Fibroblast of skin of abdomen (primary cell): ENCODE data around the gene ECPAS.
"Not testable (repeated sequence)": the region's sequence is repeated elsewhere in the genome, so short reads cannot be mapped to it uniquely, and the experiment has no call there.

ENCODE experiments used
- DNase-seq: peaks from one replicate; pipeline ENCODE4 v3.0.0-alpha.2; 2013

ECPAS gene

DNA sequence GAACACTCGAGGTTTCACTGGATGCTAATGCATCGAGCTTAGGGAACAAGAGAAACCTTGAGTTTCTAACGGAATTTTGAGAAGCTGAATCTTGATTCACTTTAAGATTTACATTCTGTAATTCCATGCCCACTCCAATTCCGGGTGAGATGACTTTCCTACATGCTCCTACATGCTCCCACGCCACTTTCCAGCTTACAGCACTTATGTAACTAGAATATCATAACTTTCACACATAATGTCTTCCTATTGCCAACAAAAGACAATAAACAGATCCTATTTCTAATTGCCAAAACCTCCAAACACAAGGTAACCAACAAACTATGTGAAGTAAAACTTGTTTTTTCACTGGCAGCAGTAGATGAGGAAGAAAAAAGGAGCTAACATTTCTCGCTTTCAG lies 72.9 kb downstream of the ECPAS start:
- no peak for DNase-seq

GRCh38 chr9:111407813-111408212 lies 76.4 kb downstream of the ECPAS start:
- no peak for DNase-seq

DNA sequence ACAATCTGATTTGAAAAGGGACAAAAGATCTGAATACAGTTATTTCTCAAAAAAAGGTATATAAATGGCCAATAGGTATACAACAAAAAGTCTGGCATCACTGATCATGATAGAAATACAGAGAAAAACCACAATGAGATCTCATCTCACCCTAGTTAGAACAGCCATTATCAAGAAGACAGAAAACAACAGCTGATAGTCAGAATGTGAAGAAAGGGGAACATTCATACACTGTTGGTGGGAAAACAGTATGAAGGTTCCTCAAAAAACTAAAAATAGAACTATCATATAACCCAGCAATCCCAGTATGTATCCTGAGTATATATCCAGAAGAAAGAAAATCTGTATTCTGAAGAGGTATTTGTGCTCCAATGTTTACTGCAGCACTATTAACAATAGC lies 78.5 kb downstream of the ECPAS start:
- DNase-seq, result no peak

DNA sequence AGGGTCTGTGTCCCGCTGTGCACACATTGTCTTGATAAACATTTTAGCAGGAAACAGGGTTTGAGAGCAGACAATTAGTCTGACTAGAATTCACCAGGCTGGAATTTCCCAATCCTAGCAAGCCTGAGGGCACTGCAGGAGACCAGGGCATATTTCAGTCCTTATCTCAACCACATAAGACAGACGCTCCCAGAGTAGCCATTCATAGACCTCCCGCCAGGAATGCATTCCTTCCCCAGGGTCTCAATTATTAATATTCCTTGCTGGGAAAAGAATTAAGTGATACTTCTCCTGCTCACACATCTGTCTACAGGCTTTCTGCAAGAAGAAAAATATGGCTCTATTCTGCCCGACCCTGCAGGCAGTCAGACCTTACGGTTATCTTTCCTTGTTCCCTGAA lies 82.7 kb downstream of the ECPAS start:
- DNase-seq, result not testable (repeated sequence)

DNA sequence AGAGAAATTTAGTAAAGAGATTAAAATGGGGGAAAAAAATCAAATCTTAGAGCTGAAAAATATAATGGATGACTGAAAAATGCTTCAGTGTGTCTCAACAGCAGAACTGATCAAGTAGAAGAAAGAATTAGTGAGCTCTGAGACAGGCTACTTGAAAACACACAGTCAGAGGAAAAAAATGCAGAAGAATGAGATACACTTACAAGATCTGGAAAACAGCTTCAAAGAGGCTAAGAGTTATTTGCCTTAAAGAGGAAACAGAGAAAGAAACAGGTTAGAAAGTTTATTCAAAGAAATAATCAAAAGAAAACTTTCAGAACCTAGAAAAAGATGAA lies 83.7 kb downstream of the ECPAS start:
- no peak for DNase-seq

- DNase-seq, result peak; percentile 4
These were observed 84.2 kb downstream of the ECPAS start for GRCh38 chr9:111399772-111400563.

GRCh38 chr9:111399211-111399739 lies 84.9 kb downstream of the ECPAS start:
- DNase-seq, result no peak

DNA sequence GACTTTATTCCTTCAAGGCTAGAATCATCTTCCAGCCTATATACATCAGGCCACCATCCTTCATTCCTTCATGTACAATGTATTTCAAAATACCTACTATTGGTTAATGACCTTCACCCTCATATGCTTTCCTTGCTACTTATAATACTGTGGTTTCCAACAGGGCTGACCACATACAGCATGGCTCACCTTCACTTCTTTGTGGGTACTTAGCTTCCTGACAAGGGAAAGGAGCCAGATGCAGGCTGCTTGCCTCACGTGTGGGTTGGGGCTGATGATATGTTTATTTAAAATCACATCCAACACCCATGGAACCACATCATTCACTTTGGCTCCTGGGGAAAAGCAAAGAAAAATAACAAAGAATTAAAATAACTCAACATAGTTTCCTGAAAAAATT lies 90.2 kb downstream of the ECPAS start:
- no peak for DNase-seq

- DNase-seq, result no peak
These were observed 94.8 kb downstream of the ECPAS start for GRCh38 chr9:111389406-111389805.

DNA sequence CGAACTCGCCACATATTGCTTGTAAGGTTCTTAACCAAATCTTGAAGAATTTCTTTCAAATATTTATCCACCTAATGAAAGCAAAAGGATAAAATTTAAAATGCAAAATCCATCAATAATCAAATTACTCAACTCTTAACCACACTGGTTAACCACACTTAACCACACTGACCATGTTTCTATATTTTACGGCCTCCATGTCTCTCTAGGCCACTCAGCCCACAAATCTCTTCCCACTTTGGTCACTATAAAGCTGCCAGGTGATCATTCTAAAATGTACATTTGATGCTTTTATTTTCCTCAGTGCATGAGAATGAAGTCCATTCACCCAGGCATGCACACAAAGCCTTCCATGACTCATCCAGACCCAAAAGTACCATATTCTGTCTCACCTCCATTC lies 97.8 kb downstream of the ECPAS start:
- peak; percentile 16 for DNase-seq

- no peak for DNase-seq
These were observed 103.2 kb downstream of the ECPAS start for GRCh38 chr9:111381006-111381405.

GRCh38 chr9:111375817-111376564 lies 108.2 kb downstream of the ECPAS start:
- DNase-seq, result no peak

- DNase-seq, result no peak
These were observed 109.1 kb downstream of the ECPAS start for GRCh38 chr9:111375062-111375461.

DNA sequence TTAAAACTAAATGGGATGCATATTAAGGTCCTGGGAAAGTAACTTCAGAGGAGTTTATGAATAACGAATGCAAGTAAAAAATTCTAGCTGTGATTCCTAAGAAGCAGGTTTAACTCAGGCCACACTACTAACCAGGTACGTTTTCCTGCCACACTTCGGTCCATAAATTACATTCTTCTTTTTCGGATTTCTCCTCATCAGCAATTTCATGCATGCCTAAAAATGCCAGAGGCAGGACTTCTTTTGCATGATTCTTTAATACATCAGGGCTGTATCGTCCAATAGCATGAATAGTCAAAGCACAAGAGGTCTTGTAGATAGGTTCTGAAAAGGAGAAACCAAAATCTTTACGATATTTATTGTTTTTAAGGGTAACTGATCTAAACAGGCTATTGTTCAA lies 111.9 kb downstream of the ECPAS start:
- DNase-seq, result no peak

- DNase-seq, result no peak
These were observed 117.2 kb downstream of the ECPAS start for GRCh38 chr9:111366978-111367377.

DNA sequence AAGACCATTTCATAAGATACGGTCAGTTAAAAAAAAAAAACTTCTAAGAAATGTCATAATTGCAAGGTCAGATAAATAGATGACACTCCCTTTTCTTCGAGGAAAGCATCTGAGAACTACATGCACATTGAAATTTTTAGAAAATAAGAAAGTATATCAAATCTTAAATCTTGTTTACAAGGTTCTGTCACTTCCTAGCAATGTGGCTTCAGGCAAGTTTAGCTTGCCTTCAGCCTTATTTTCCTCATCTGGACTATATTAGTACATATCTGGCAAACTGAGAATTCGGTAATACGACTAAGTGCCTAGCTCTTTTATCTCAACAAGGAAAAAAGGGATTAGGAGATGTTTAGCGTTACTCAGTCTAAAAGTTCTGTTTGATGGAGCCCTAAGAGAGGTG lies 121.7 kb downstream of the ECPAS start:
- no peak for DNase-seq

GRCh38 chr9:111360881-111361280 lies 123.3 kb downstream of the ECPAS start:
- no peak for DNase-seq

DNA sequence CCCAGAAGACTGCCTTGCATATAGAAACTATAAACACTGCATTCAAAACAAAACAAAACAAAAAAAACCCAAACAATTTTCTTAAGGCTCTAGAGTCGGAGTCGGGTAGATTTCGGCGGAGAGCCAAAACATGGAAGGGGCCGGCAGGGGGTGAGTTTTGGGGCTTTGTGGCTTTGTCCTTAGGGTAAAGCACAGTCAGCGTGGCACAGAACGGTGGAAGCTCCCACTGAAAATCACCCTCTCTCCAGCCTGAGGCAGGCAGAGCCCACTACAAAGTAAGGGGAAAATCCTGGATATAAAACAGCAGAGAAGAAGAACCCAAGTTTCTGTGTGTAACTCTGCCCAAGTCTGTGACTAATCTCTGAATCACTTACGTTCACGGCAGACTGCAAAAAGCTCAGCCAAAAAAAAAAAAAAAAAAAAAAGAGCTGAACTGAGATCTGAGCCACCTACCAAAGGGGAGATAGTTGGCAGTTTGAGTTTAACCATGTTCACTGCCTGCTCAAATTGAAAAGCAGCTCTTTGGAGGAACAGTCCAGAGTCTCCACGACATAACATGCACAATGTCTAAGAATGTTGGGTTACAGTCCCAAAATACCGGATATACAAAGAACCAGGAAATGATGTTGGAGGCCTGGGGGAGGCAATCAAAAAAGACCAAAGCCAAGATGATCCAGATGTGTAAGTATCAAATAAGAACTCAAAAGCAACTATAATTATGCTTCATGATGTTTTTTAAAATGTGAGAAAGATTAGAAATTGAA lies 127.5 kb downstream of the ECPAS start:
- peak; percentile 90 for DNase-seq

GRCh38 chr9:111352545-111352944 lies 131.6 kb downstream of the ECPAS start:
- DNase-seq, result no peak

DNA sequence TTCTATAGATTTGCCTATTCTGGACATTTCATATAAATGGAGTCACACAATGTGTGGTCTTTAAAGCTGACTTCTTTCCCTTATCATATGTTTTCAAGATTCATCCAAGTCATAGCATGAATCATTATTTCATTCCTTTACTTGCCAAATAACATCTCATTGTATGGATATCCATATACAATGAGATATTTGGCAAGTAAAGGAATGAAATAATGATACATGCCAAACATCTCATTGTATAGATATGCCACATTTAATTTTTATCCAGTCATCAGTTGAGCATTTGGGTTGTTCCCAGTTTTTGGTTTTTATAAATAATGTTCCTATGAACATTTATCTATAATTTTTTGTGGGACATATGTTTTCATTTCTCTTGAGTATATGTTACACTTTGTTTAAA lies 133.6 kb downstream of the ECPAS start:
- DNase-seq, result peak; percentile 58

DNA sequence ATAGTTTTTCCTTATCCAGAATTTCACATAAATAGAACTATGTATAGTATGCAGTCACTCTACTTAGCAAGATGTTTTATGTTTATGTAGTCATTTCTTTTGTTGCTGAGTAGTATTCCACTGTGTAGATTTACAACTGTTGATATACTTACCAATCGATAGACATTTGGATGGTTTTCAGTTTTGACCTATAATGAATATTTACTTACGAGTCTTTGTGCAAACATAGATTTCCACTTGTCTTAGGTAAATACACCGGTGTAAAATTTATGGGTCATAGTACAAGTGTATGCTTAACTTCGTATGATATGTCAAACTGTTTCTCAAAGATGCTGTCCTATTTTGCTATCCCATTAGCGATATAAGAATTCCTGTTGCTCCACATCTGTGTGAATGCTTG lies 134.4 kb downstream of the ECPAS start:
- DNase-seq, result no peak

DNA sequence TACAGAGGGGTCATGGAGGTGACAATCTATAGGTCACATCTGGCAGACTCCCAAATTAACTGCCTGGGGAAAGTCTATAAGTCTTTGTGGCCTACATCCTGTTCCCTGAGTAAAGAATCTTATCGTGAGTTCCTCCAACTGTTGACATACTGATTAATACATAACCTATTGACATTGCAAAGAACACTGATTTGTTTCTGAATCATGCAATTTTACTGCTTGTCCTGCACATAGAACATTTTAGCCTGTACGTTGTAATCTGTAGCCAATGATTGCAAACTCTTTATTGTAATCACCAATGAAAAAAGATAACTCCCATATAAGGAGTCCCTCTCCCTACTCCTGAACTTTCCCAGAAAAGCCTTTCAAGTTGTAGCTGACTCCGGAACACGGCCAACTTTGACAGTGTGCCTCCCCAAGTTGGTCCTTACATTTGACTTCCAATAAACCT lies 135.3 kb downstream of the ECPAS start:
- DNase-seq, result peak; percentile 21

DNA sequence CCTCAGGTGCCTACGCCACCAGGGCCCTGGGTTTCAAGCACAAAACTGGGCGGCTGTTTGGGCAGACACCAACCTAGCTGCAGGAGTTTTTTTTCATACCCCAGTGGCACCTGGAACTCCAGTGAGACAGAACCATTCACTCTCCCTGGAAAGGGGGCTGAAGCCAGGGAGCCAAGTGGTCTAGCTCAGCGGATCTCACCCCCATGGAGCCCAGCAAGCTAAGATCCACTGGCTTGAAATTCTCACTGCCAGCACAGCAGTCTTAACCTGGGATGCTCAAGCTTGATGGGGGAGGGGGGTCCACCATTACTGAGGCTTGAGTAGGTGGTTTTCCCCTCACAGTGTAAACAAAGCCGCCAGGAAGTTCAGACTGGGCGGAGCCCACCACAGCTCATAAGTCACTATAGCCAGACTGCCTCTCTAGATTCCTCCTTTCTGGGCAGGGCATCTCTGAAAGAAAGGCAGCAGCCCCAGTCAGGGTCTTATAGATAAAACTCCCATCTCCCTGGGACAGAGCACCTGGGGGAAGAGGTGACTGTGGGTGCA lies 149.8 kb downstream of the ECPAS start:
- not testable (repeated sequence) for DNase-seq
